NCI-H1417 treated with DMSO at 0.1 percent for 48 hours (cell line): ENCODE data around the gene FURIN.
"Not testable (repeated sequence)": the region's sequence is repeated elsewhere in the genome, so short reads cannot be mapped to it uniquely, and the experiment has no call there.

ENCODE experiments used
- DNase-seq: peaks from one replicate; lab custom pipeline; 2025; lab: John Stamatoyannopoulos, UW

FURIN gene

GRCh38 chr15:90844696-90845095 is 23.7 kb upstream of the FURIN start:
- DNase-seq = no peak

- no peak for DNase-seq
Observed at GRCh38 chr15:90845201-90845949, 23.0 kb upstream of the FURIN start.

GRCh38 chr15:90849424-90849823 is 19.0 kb upstream of the FURIN start:
- DNase-seq = not testable (repeated sequence)

GRCh38 chr15:90851114-90851513 is 17.3 kb upstream of the FURIN start:
- no peak for DNase-seq

- DNase-seq = no peak
Observed at GRCh38 chr15:90851940-90852339, 16.4 kb upstream of the FURIN start.

- DNase-seq = no peak
Observed at GRCh38 chr15:90855139-90855538, 13.2 kb upstream of the FURIN start.

GRCh38 chr15:90857337-90857736 is 11.1 kb upstream of the FURIN start:
- no peak for DNase-seq

GRCh38 chr15:90857883-90858443 is 10.4 kb upstream of the FURIN start:
- no peak for DNase-seq

- DNase-seq = no peak
Observed at GRCh38 chr15:90859234-90860131, 8.9 kb upstream of the FURIN start.

- no peak for DNase-seq
Observed at GRCh38 chr15:90860450-90860849, 7.9 kb upstream of the FURIN start.

- peak; percentile 89 for DNase-seq
Observed at GRCh38 chr15:90860942-90861675, 7.3 kb upstream of the FURIN start.

- DNase-seq = no peak
Observed at GRCh38 chr15:90862487-90862886, 5.9 kb upstream of the FURIN start.

- DNase-seq = no peak
Observed at GRCh38 chr15:90862964-90863778, 5.2 kb upstream of the FURIN start.

- no peak for DNase-seq
Observed at GRCh38 chr15:90863987-90864386, 4.4 kb upstream of the FURIN start.

GRCh38 chr15:90864507-90864906 is 3.9 kb upstream of the FURIN start:
- DNase-seq = no peak

GRCh38 chr15:90865702-90866101 is 2.7 kb upstream of the FURIN start:
- DNase-seq = no peak

GRCh38 chr15:90866161-90866715 is 2.1 kb upstream of the FURIN start:
- DNase-seq = peak; percentile 46

- no peak for DNase-seq
Observed at GRCh38 chr15:90866800-90867199, 1.6 kb upstream of the FURIN start.

- DNase-seq = no peak
Observed at GRCh38 chr15:90869140-90869541, 753 bp downstream of the FURIN start.

GRCh38 chr15:90869601-90870353 is 1.4 kb downstream of the FURIN start:
- no peak for DNase-seq
